ENCODE measurements around the gene ID4.

GRCh38 chr6:19879663-19880062 is 42.5 kb downstream of the ID4 start:
- no peak for TF ChIP-seq CTCF (IDR thresholded peaks at IDR 0.05; ENCODE audit: control extremely low read depth in 1 of 3, insufficient read depth in 1 of 3, low read depth in 1 of 3, low read length in 3 of 3)
- TF ChIP-seq POLR2AphosphoS5 (IDR thresholded peaks at IDR 0.05; ENCODE audit: low read depth, low read length), result no peak

Data from H1 (cell line).